Breast epithelium (tissue), 3 donors: ENCODE measurements around the gene OSBPL10.

Source experiments
- POLR2A ChIP-seq: fragments of 450-650 bp; IDR thresholded peaks from one replicate; pipeline ENCODE4 v1.6.1; 2016; ENCODE audit warnings: antibody characterized with exemption, mild to moderate bottlenecking, moderate library complexity
- TF ChIP-seq, protein P1 (sequence below), 3 donors: fragments of 450-650 bp; IDR thresholded peaks; one replicate each; pipeline ENCODE4 v1.5.1; 2016 to 2017; ENCODE audit warnings: antibody characterized with exemption in 3 of 3, mild to moderate bottlenecking in 3 of 3, moderate library complexity in 3 of 3

DNA sequence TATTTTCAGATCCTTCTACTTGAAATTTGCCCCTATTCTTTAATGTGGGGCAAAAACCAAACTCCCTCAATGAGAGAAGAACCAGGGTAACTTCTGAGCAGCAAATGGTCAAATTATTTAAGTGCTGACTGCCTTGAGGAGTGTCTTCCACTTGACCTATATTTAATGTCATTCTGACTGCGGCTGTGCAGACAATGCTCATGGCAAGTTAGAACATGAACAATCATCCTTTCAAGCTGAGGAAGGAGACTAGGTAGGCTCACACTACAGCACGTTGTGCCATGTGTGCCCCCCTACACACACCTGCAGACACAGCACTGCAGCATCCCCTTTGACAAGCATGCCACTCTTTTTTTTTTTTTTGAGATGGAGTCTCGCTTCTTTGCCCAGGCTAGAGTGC is 98.2 kb downstream of the OSBPL10 start:
- TF ChIP-seq, protein P1, sequence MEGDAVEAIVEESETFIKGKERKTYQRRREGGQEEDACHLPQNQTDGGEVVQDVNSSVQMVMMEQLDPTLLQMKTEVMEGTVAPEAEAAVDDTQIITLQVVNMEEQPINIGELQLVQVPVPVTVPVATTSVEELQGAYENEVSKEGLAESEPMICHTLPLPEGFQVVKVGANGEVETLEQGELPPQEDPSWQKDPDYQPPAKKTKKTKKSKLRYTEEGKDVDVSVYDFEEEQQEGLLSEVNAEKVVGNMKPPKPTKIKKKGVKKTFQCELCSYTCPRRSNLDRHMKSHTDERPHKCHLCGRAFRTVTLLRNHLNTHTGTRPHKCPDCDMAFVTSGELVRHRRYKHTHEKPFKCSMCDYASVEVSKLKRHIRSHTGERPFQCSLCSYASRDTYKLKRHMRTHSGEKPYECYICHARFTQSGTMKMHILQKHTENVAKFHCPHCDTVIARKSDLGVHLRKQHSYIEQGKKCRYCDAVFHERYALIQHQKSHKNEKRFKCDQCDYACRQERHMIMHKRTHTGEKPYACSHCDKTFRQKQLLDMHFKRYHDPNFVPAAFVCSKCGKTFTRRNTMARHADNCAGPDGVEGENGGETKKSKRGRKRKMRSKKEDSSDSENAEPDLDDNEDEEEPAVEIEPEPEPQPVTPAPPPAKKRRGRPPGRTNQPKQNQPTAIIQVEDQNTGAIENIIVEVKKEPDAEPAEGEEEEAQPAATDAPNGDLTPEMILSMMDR (IDR thresholded peaks at IDR 0.05): no peak
- no peak for TF ChIP-seq POLR2A
